ENCODE measurements around the gene GCAT. TPM values are rescaled to one million over a fixed set of nuclear protein-coding genes. Genes with fewer than 3 reads are reported as not detected.

GCAT gene
- total and polyA plus RNA-seq, 4 donors = 20.7 to 32.6 (median 29.8) TPM

GRCh38 chr22:37817705-37818408 lies 10.1 kb downstream of the GCAT start:
- Histone ChIP-seq H3K4me3 (ENCODE audit: low read depth in 1 of 3, low read length in 3 of 3) (peak overlapping the region in 1 of 3 donors; percentile 26), H3K27ac (ENCODE audit: low read depth in 1 of 2, low read length in 2 of 2) (peak overlapping the region in 1 of 2 donors; percentile 10), H3K36me3 (ENCODE audit: control insufficient read depth in 4 of 4, insufficient read depth in 3 of 4, low read depth in 1 of 4, low read length in 3 of 4) (peaks cover 0 to 9% (median 2%) of the 10 kb centered on the region in 4 donors), H3K27me3 (ENCODE audit: control insufficient read depth in 4 of 4, insufficient read depth in 4 of 4, low read length in 3 of 4) (no peaks in the 10 kb centered on the region), H3K4me1 (ENCODE audit: control insufficient read depth in 4 of 4, insufficient read depth in 4 of 4, low read length in 3 of 4) (peaks cover 10 to 52% (median 39%) of the 10 kb centered on the region in 4 donors), H3K9me3 (ENCODE audit: control insufficient read depth in 4 of 4, low read length in 3 of 4) (no peaks in the 10 kb centered on the region), H3K9ac (ENCODE audit: low read depth in 1 of 2, low read length in 2 of 2) (no peak overlapping the region)
- TF ChIP-seq HNF4A (conservative IDR thresholded peaks at IDR 0.05) (no peak), RAD21 (IDR thresholded peaks at IDR 0.05) (peak; percentile 97 to 99), CTCF (IDR thresholded peaks at IDR 0.05; ENCODE audit: low read depth, low read length, missing input control) (peak; percentile 88), SP1 (IDR thresholded peaks at IDR 0.05) (peak; percentile 31)
- 4% methylated on average over 29 of the region's 29 CpGs for WGBS
- DNase-seq (ENCODE audit: low spot score) = peak; percentile 93

- WGBS = 3% methylated on average over 68 of the region's 68 CpGs
- Histone ChIP-seq H3K27me3 (ENCODE audit: control insufficient read depth in 4 of 4, insufficient read depth in 4 of 4, low read length in 3 of 4) (no peaks in the 10 kb centered on the region), H3K4me3 (ENCODE audit: low read depth in 1 of 3, low read length in 3 of 3) (peak overlapping the region in 1 of 3 donors; percentile 25), H3K9me3 (ENCODE audit: control insufficient read depth in 4 of 4, low read length in 3 of 4) (no peaks in the 10 kb centered on the region), H3K9ac (ENCODE audit: low read depth in 1 of 2, low read length in 2 of 2) (no peak overlapping the region), H3K4me1 (ENCODE audit: control insufficient read depth in 4 of 4, insufficient read depth in 4 of 4, low read length in 3 of 4) (peaks cover 10 to 59% (median 46%) of the 10 kb centered on the region in 4 donors), H3K36me3 (ENCODE audit: control insufficient read depth in 4 of 4, insufficient read depth in 3 of 4, low read depth in 1 of 4, low read length in 3 of 4) (peaks cover 0 to 6% (median 2%) of the 10 kb centered on the region in 4 donors), H3K27ac (ENCODE audit: low read depth in 1 of 2, low read length in 2 of 2) (no peak overlapping the region)
- TF ChIP-seq REST (IDR thresholded peaks at IDR 0.05) = no peak
- TF ChIP-seq FOXA1 (IDR thresholded peaks at IDR 0.05) = no peak
- peak in 1 of 2 donors; percentile 50 for TF ChIP-seq RAD21 (IDR thresholded peaks at IDR 0.05)
- peak; percentile 9 for TF ChIP-seq CTCF (IDR thresholded peaks at IDR 0.05; ENCODE audit: low read depth, low read length, missing input control)
- TF ChIP-seq ATF3 (IDR thresholded peaks at IDR 0.05) = no peak
- TF ChIP-seq JUND (IDR thresholded peaks at IDR 0.05) = no peak
- TF ChIP-seq FOXA2 (IDR thresholded peaks at IDR 0.05) = no peak
- no peak for TF ChIP-seq NR2F2 (IDR thresholded peaks at IDR 0.05)
- TF ChIP-seq, protein P1, sequence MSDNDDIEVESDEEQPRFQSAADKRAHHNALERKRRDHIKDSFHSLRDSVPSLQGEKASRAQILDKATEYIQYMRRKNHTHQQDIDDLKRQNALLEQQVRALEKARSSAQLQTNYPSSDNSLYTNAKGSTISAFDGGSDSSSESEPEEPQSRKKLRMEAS (IDR thresholded peaks at IDR 0.05) = no peak
- TF ChIP-seq GABPA (IDR thresholded peaks at IDR 0.05 in 1 of 2, conservative IDR thresholded peaks at IDR 0.05 in 1 of 2) = no peak
- TF ChIP-seq HNF4G (IDR thresholded peaks at IDR 0.05) = no peak
- no peak for TF ChIP-seq TAF1 (conservative IDR thresholded peaks at IDR 0.05)
- no peak for TF ChIP-seq SP1 (IDR thresholded peaks at IDR 0.05)
- DNase-seq (ENCODE audit: low spot score) = peak; percentile 53
These were observed 10.8 kb downstream of the GCAT start for GRCh38 chr22:37818409-37819104.
